ENCODE results near the gene SLC35F2. TPM values are rescaled to one million over a fixed set of nuclear protein-coding genes. Genes with fewer than 3 reads are reported as not detected.
A peak's percentile ranks its signal among the peaks of the same experiment; 100 is the strongest.
"Not testable (repeated sequence)": the region's sequence is repeated elsewhere in the genome, so short reads cannot be mapped to it uniquely, and the experiment has no call there.

The SLC35F2 gene
- total and polyA plus RNA-seq, 2 of the 8 experiments (the other 6 are each of a cell fraction or from before 2014, with no cell fraction given): 15.1 to 29.7 TPM

DNA sequence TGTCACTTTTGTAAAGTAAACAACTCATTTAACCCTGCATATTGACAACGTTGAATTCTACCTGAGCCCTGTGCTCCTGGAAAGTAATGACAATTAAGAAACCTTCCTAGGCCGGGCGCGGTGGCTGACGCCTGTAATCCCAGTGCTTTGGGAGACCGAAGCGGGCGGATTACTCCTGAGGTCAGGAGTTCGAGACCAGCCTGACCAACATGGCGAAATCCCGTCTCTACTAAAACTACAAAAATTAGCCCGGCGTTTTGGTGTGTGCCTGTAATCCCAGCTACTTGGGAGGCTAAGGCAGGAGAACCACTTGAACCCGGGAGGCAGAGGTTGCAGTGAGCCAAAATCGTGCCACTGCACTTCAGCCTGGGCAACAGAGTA, 1.6 kb upstream of the SLC35F2 start:
- H2BK5ac ChIP-seq (ENCODE audit: low read depth, low read length); H2AFZ ChIP-seq (ENCODE audit: low read length); H2BK120ac ChIP-seq (replicated peaks; ENCODE audit: low read depth, low read length); H3K4ac ChIP-seq (replicated peaks; ENCODE audit: insufficient read length, low read depth, low read length); H3K79me1 ChIP-seq (ENCODE audit: low read depth, low read length); H2BK12ac ChIP-seq (ENCODE audit: low read depth, low read length); H3K23ac ChIP-seq (ENCODE audit: insufficient read length); H2AK5ac ChIP-seq (ENCODE audit: low read depth, low read length); H4K5ac ChIP-seq (ENCODE audit: insufficient read length, low read depth, low read length); H3K27me3 ChIP-seq (replicated peaks in 1 of 4; ENCODE audit: control insufficient read depth in 3 of 4, extremely low read depth in 1 of 4, insufficient read depth in 3 of 4, low read length in 3 of 4); H3K18ac ChIP-seq (ENCODE audit: extremely low read depth, low read length); H3K9ac ChIP-seq (replicated peaks in 1 of 4; ENCODE audit: extremely low read depth in 1 of 4, low read depth in 3 of 4, low read length in 3 of 4); H4K20me1 ChIP-seq (replicated peaks in 1 of 2; ENCODE audit: control insufficient read depth in 1 of 2, insufficient read depth in 2 of 2, low read length in 2 of 2); H3K9me3 ChIP-seq (ENCODE audit: insufficient read depth in 2 of 2, low read depth in 1 of 2, low read length in 1 of 2); H3K56ac ChIP-seq (replicated peaks; ENCODE audit: insufficient read length, low read depth, low read length); H3K14ac ChIP-seq (ENCODE audit: insufficient read length); FAIRE-seq; H4K91ac ChIP-seq (replicated peaks; ENCODE audit: insufficient read length, low read length); H2BK20ac ChIP-seq (ENCODE audit: low read length); H4K8ac ChIP-seq (ENCODE audit: extremely low read depth, insufficient read depth, low read length); H3K27ac ChIP-seq (ENCODE audit: low read depth, low read length); DNase-seq (ENCODE audit: low read depth in 1 of 2, low spot score in 2 of 2); H2BK15ac ChIP-seq (ENCODE audit: low read length); H3K36me3 ChIP-seq (ENCODE audit: control insufficient read depth in 2 of 4, insufficient read depth in 4 of 4, low read length in 3 of 4); H3K4me1 ChIP-seq (replicated peaks in 1 of 4; ENCODE audit: control insufficient read depth in 3 of 4, insufficient read depth in 4 of 4, low read length in 3 of 4): not testable (repeated sequence)
- Histone ChIP-seq H3K79me2 (ENCODE audit: control insufficient read depth in 1 of 2, insufficient read depth in 2 of 2, low read length in 2 of 2) (peaks cover 0 to 17% of the 10 kb centered on the region in 2 experiments; a peak in 2 of 4 replicates), H3K4me2 (ENCODE audit: insufficient read depth in 1 of 2, low read depth in 2 of 2, low read length in 2 of 2) (peak overlapping the region; percentile 89 to 93; a peak in 3 of 4 replicates), H3K23me2 (ENCODE audit: low read depth, low read length) (peaks cover 18% of the 10 kb centered on the region), H3K4me3 (ENCODE audit: extremely low read depth in 1 of 4, insufficient read depth in 2 of 4, low read depth in 3 of 4, low read length in 4 of 4) (peak overlapping the region in 1 of 4 experiments; percentile 85; a peak in 3 of 8 replicates)
- ChIA-PET CTCF (ENCODE audit: partially characterized antibody) (interaction anchor here (0.8 to 1.1 kb wide), 2 partner anchors 9 to 768 kb away, joined by 3 to 4 read pairs; no protein-coding TSS in a partner anchor), POLR2A (ENCODE audit: partially characterized antibody) (interaction anchor here (0.7 to 1.4 kb wide), 3 partner anchors 12 to 149 kb away, joined by 3 to 4 read pairs (median 3); partner anchors contain the start of gene CUL5)
- 87% methylated on average over 15 of the region's 15 CpGs; no CpG with 5 or more reads in 1 of the 2 experiments for WGBS, 2 experiments (ENCODE audit: extremely low coverage in 1 of 2, insufficient coverage in 1 of 2, insufficient read length in 1 of 2, insufficient replicate concordance in 2 of 2, low coverage in 1 of 2, low lambda C conversion rate in 2 of 2, missing lambda C conversion rate in 1 of 2)

Measured in H1 (cell line).